ENCODE data around the gene TARS3.

DNA sequence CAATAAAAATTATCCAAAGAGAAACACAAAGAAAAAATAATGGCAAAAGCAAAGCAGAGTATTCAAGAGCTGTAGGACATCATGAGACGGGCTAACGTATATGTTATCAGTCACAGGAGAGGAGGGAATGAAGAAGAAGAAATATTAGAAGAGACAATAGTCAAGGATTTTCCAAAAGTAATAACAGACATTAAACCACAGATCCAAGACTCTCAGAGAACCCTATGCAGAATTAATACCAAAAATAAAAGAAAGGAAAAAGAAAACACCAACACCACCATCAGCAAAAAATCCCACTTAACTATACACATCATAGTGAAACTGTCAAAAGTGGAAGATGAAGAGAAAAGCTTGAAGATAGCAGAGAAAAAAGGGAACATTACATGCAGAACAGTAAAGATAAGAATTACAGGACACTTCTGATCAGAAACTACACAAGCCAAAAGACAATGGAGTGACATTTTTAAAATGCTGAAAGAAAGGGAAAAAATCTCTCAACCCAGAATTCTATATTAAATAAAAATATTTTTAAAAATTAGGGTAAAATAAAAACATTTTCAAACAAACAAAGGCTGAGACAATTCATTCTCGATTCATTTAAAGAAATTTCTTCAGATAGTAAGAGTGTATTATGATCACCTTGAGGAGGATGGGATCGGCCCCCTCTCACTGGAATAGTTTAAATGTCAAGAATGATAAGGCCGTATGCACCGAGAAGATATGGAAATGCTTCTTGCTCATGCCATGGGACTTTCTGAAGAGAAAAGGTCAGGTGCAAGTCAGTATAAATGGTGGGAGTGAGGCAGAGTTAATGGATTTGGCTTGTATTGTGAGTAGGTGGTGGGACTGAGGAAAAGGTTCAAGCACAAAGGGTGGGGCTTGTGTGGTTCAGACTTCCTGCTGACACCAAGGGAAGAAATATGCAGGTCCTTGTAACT lies 100.6 kb downstream of the TARS3 start:
- TF ChIP-seq, protein P1, sequence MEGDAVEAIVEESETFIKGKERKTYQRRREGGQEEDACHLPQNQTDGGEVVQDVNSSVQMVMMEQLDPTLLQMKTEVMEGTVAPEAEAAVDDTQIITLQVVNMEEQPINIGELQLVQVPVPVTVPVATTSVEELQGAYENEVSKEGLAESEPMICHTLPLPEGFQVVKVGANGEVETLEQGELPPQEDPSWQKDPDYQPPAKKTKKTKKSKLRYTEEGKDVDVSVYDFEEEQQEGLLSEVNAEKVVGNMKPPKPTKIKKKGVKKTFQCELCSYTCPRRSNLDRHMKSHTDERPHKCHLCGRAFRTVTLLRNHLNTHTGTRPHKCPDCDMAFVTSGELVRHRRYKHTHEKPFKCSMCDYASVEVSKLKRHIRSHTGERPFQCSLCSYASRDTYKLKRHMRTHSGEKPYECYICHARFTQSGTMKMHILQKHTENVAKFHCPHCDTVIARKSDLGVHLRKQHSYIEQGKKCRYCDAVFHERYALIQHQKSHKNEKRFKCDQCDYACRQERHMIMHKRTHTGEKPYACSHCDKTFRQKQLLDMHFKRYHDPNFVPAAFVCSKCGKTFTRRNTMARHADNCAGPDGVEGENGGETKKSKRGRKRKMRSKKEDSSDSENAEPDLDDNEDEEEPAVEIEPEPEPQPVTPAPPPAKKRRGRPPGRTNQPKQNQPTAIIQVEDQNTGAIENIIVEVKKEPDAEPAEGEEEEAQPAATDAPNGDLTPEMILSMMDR (IDR thresholded peaks at IDR 0.05) = no peak
- no peak for TF ChIP-seq POLR2A (IDR thresholded peaks at IDR 0.05)

Measured in heart left ventricle (tissue), 13 donors.